ENCODE data around the gene MAEA. TPM values are rescaled to one million over a fixed set of nuclear protein-coding genes. Genes with fewer than 3 reads are reported as not detected.

MAEA gene
- total RNA-seq, 3 donors from 2014 or later: 61.9 to 66.9 (median 65.3) TPM

DNA sequence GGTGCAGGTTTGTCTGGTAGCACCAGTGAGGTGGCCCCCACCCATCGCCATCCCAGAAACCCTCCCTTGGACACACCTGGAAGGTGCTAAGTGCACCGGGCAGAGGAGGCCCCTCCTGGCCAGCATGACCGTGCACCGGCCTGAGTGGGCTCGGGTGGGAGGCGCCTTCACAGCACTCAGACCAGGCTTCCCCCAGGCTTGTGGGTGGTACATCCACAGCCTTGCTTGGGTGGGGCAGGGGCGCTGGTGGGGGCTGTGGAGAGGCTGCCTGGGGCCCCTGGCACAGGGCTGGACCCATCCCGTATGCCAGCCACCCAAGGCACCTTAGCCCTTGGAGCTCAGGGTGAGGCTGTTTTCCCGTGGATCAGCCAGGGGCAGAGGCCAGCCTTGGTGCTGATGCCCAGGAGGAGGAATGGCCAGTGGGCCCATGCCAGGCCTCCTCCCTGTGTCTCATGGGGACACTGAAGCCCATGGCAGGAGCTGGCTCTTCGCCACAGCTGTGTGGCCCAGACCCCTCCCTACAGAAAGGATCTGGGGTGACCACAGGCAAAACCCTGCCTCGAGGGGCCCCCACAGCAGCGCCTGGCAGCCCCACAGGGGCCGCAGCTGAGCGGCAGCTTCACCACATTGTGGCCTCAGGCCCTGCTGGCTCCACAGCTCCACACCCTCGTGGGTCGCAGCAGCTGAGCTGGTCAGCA is 95.1 kb downstream of the MAEA start:
- DNase-seq: no peak
- no peak for ATAC-seq

DNA sequence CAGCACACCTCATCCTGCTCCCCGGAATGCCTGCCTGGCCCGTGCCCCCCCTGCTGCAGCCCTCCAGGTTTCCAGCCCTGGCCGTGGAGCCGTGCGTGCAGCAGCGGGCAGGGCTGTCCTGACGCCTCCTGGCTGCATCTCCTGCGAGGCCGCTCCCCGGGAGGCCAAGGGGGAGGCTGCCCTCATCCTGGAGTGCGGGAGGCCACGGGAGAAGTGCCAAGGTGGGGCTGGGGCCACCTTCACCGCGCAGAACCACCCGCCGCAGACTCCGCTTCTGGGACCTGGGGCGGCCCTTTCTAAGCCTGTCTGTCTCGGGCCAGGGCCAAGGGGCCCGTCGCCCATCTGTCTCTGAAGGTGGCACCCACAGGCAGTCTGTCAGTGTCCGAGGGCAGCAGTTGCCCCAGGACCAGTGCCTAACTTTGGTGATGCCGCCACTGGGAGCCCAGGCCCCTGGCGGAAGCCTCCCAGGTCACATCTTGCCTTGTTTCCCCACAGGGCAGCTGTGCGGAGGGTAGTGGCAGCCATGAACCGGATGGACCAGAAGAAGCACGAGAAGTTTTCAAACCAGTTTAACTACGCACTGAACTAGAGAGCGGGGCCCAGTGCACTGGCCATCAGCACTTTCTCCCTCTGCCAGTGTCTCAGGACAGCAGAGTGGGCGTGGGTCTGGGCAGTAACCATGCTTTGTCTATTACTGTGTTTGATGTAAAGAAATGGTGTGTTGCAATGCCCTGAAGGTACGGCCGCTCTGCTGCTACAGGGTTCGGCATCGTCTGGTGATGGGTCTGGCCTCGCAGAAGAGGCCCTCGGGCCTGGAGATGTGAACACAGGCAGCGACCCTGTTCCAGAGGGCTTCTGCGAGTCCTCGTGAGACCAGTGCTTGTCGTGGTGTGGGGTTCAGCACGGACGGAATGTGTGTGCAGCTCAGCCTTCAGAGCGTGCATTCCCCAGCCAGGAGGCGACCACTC is 96.0 kb downstream of the MAEA start:
- Mint-ChIP-seq H3K4me3 (no peak overlapping the region), H3K4me1 (ENCODE audit: low read depth) (no peaks in the 10 kb centered on the region), H3K36me3 (ENCODE audit: insufficient read depth) (peaks cover 31% of the 10 kb centered on the region), H3K9me3 (peaks cover 12% of the 10 kb centered on the region), H3K27me3 (ENCODE audit: low read depth) (no peaks in the 10 kb centered on the region)
- DNase-seq (no peak), ATAC-seq (no peak)

More for the DNA sequence above, 95.1 kb downstream of the MAEA start:
- no peaks in the 10 kb centered on the region for H3K4me1 Mint-ChIP-seq (ENCODE audit: low read depth)
- peaks cover 11% of the 10 kb centered on the region for H3K9me3 Mint-ChIP-seq
- peaks cover 30% of the 10 kb centered on the region for H3K36me3 Mint-ChIP-seq (ENCODE audit: insufficient read depth)
- H3K4me3 Mint-ChIP-seq: no peak overlapping the region
- H3K27me3 Mint-ChIP-seq (ENCODE audit: low read depth): no peaks in the 10 kb centered on the region

Other genes with a start within 250 kb of the MAEA start
- gene RNF212, start 176.3 kb upstream of the MAEA start, total RNA-seq: 1 to 10 TPM in 1 of 3 donors, under 1 TPM in 2; 0.79 to 2.9 (median 0.84) TPM
- gene SPON2, start 117.3 kb upstream of the MAEA start, total RNA-seq: 1 to 10 TPM; 1.4 to 2.1 (median 2.1) TPM
- 100 to 1,000 TPM; 166 to 186 (median 177) TPM for gene CTBP1, start 40.8 kb upstream of the MAEA start, total RNA-seq
- 10 to 100 TPM; 17.2 to 20.5 (median 18.9) TPM for gene UVSSA, start 57.3 kb downstream of the MAEA start, total RNA-seq
- not detected for gene NKX1-1, start 116.6 kb downstream of the MAEA start, total RNA-seq